Measurements from ENCODE around the gene STON2. TPM values are rescaled to one million over a fixed set of nuclear protein-coding genes. Genes with fewer than 3 reads are reported as not detected.
A peak's percentile ranks its signal among the peaks of the same experiment; 100 is the strongest.

STON2 gene
- total RNA-seq, 8 experiments from 2014 or later = 26.6 to 64.1 (median 42.2) TPM

DNA sequence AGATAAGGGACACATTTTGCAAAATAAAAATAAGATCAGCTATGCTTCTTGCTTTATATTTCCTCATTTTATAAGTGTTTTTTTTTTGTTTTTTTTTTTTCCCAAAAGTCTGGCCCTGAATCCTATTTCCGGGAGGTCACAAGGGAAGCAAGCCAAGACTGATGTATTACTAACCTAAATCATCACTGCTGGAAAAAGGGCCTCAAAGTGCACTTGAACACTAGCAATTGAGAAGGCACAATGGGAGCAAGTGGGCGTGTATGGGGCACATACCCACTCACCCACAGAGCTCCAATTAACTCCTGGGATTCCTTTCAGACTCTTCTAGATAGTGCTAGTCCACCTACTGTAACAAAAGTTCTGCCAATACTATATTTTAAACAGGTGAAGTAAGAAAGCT is 58.8 kb downstream of the STON2 start:
- whole genome bisulfite sequencing, 10 experiments = 13 to 100% (median 76%) methylated on average over 1 to 2 of the region's 2 CpGs; no CpG with 5 or more reads in 2 of the 10 experiments
- in situ Hi-C loops (cut with MboI; ENCODE audit: low pct_unique_long_range_greater_than_20kb in 2 of 9, low sequenced_read_pairs in 9 of 9, unreplicated experiment in 9 of 9) = no loop called here
- H3K4me3 ChIP-seq = no peak overlapping the region
- peaks cover 6 to 28% of the 10 kb centered on the region in 2 donors for H3K4me1 ChIP-seq (replicated peaks in 1 of 2)
- H3K27ac ChIP-seq = no peak overlapping the region
- ATAC-seq (replicated peaks in 6 of 8) = no peak

DNA sequence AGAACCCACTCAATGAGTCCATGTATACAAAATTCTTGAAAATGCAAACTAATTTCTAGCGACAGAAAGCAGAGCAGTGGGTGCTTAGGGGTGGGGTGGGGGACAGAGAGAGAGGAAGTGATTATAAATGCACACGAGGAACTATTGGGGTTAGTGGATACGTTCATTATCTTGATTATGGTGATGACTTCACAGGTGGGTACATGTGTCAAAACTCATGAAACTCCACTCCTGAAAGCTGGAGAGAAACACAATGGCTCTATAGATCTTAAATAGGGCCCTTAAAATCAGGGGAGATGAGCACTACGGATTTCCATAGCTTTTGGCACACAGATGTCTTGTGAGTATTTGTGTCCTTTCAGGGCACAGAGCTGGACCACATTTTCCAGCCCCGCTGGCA is 59.9 kb downstream of the STON2 start:
- Histone ChIP-seq H3K4me1 (replicated peaks in 1 of 2) (peaks cover 6 to 28% of the 10 kb centered on the region in 2 donors), H3K27ac (no peak overlapping the region), H3K4me3 (no peak overlapping the region)
- ATAC-seq (replicated peaks in 6 of 8) = no peak
- 25 to 100% (median 81%) methylated on average over 1 to 4 of the region's 5 CpGs; no CpG with 5 or more reads in 4 of the 10 experiments for WGBS, 10 experiments
- in situ Hi-C loops (cut with MboI; ENCODE audit: low pct_unique_long_range_greater_than_20kb in 2 of 9, low sequenced_read_pairs in 9 of 9, unreplicated experiment in 9 of 9) = no loop called here

DNA sequence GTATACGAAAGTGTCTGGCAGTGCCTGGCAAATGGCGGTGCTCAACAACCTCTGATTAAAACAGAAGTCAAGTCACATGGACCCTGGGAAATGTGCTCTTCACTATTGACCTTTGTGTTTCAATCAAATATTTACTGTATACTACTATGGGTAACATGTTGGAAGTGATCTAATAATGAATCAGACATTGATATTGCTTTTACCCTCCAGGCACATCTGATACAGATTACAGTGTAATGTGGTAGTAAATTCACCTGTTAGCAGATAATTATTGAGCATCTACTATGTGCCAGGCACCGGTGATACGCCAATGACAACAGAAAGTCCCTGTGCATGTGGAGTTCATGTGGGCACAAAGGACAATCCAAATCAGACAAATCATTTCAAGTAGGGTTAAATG is 63.1 kb downstream of the STON2 start:
- Histone ChIP-seq H3K4me3 (no peak overlapping the region), H3K27ac (no peak overlapping the region), H3K4me1 (replicated peaks in 1 of 2) (peaks cover 6 to 14% of the 10 kb centered on the region in 2 donors)
- WGBS, 10 experiments = 76 to 100% (median 89%) methylated on average over 2 to 4 of the region's 4 CpGs; no CpG with 5 or more reads in 1 of the 10 experiments
- in situ Hi-C loops (cut with MboI; ENCODE audit: low pct_unique_long_range_greater_than_20kb in 2 of 9, low sequenced_read_pairs in 9 of 9, unreplicated experiment in 9 of 9) = no loop called here
- no peak for ATAC-seq (replicated peaks in 6 of 8)

DNA sequence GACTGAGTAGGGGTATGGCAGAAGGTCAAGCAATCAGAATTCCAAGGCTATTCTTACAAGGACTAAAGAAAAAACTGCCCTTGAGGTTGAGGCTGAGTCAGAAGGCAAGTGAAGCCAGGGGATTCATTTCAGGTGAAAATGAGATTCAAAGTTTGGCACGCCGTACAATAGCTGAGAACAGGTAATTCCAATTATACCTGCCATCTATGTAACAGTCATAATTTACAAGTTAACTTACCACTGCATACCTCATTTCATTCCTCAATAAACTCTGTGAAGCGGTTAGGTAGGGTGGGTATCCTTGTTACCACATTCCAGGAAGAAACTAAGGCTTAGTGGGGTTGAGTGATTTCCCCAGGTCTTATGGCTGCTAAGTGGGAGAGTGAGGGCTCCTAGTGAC is 64.1 kb downstream of the STON2 start:
- no peak overlapping the region for H3K4me3 ChIP-seq
- WGBS, 10 experiments = 80 to 100% (median 86%) methylated on average over 1 to 3 of the region's 3 CpGs; no CpG with 5 or more reads in 3 of the 10 experiments
- H3K4me1 ChIP-seq (replicated peaks in 1 of 2) = peaks cover under 1 to 12% of the 10 kb centered on the region in 2 donors
- in situ Hi-C loops (cut with MboI; ENCODE audit: low pct_unique_long_range_greater_than_20kb in 2 of 9, low sequenced_read_pairs in 9 of 9, unreplicated experiment in 9 of 9) = no loop called here
- H3K27ac ChIP-seq = no peak overlapping the region
- no peak for ATAC-seq (replicated peaks in 6 of 8)

DNA sequence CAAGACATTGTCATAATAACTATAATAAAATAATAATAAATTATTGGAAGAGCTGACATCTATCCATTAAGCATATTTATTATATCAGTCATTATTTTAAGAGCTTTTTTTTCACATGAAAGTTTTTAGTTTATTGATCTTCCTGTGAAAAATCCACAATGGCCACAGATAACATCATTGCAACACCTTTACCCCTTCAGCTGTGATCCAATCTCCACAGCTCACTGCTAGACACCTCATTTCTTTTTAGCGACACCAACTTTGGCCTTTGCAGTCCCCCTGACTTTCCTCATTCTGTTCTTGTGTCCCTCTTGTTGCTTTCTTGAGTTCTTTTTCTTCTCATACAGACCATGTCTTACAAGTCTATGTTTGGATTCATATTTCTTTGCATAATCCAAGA is 67.4 kb downstream of the STON2 start:
- 88 to 100% (median 100%) methylated on average over 1 of the region's 1 CpG; no CpG with 5 or more reads in 2 of the 10 experiments for WGBS, 10 experiments
- Histone ChIP-seq H3K4me1 (replicated peaks in 1 of 2) (peaks cover 0 to 6% of the 10 kb centered on the region in 2 donors), H3K4me3 (no peak overlapping the region), H3K27ac (no peak overlapping the region)
- in situ Hi-C loops (cut with MboI; ENCODE audit: low pct_unique_long_range_greater_than_20kb in 2 of 9, low sequenced_read_pairs in 9 of 9, unreplicated experiment in 9 of 9) = no loop called here
- ATAC-seq (replicated peaks in 6 of 8) = no peak

DNA sequence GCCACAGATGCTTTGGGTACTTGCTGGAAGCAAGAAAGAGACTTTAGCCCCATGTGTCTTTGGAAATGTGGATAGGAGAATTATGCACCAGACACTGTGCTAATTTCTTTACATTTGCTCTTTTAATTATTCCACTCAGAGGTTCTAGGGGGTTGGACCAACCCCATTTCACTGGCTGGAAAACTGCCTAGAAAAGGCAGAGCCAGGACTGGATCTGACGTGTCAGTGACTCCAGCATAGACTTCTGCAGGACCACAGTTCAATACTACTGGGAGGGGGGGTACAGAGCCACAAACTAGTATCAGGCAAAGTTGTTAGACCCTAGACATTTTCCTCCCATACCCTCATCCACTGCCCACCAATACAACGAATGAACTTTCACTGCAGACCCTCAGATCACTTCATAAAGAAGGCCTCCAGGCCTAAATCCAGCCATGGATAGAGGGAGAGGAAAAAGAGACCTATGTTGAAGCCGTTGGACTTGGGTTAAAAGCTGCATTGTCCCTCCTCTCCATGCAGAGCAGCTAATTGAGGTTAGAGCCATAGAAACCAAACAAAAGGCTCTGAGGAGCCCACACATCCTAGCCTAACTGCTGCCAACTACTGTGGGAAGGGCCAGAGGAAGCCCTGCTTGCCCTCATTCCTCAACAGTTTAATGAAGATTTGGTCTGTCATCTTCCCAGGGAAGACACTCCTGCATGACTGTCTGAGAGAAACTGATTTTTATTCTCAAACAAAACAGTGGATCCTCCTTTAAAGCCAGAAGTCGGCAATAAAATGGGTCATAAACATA is 68.7 kb downstream of the STON2 start:
- Histone ChIP-seq H3K27ac (no peak overlapping the region), H3K4me3 (no peak overlapping the region), H3K4me1 (replicated peaks in 1 of 2) (peaks cover 0 to 6% of the 10 kb centered on the region in 2 donors)
- ATAC-seq (replicated peaks in 6 of 8) = peak in 6 of 8 experiments; percentile 46 to 100 (median 60)
- 0 to 100% (median 66%) methylated on average over 1 to 3 of the region's 4 CpGs; no CpG with 5 or more reads in 2 of the 10 experiments for WGBS, 10 experiments
- in situ Hi-C loops (cut with MboI; ENCODE audit: low pct_unique_long_range_greater_than_20kb in 2 of 9, low sequenced_read_pairs in 9 of 9, unreplicated experiment in 9 of 9) = no loop called here

DNA sequence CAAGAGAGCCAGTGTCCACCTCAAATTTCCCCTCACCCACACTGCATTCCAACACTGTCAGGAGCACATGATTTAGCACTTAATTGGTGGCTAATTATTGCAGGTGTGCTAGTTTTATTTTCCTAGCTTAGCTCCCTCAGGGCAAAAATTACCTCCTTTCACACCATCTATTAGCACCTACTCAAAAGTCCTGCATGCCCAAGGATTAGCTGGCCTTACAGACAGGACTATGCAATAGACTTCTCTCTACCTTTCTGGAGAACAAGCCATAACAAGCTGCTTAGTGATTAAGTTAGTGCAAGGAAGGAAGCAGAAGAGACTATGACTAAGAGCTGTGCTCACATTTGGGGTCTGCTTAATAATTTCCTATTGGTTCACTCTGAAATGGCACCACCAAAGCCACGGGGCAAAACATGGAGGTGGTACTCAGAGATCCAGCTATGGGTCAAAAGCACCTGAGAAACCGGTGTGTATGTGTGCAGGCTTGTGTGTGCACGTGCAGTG is 69.5 kb downstream of the STON2 start:
- in situ Hi-C loops (cut with MboI; ENCODE audit: low pct_unique_long_range_greater_than_20kb in 2 of 9, low sequenced_read_pairs in 9 of 9, unreplicated experiment in 9 of 9) = no loop called here
- Histone ChIP-seq H3K27ac (no peak overlapping the region), H3K4me1 (replicated peaks in 1 of 2) (peaks cover 0 to 6% of the 10 kb centered on the region in 2 donors), H3K4me3 (no peak overlapping the region)
- WGBS, 10 experiments = 29 to 100% (median 65%) methylated on average over 1 to 3 of the region's 3 CpGs; no CpG with 5 or more reads in 6 of the 10 experiments
- no peak for ATAC-seq (replicated peaks in 6 of 8)

DNA sequence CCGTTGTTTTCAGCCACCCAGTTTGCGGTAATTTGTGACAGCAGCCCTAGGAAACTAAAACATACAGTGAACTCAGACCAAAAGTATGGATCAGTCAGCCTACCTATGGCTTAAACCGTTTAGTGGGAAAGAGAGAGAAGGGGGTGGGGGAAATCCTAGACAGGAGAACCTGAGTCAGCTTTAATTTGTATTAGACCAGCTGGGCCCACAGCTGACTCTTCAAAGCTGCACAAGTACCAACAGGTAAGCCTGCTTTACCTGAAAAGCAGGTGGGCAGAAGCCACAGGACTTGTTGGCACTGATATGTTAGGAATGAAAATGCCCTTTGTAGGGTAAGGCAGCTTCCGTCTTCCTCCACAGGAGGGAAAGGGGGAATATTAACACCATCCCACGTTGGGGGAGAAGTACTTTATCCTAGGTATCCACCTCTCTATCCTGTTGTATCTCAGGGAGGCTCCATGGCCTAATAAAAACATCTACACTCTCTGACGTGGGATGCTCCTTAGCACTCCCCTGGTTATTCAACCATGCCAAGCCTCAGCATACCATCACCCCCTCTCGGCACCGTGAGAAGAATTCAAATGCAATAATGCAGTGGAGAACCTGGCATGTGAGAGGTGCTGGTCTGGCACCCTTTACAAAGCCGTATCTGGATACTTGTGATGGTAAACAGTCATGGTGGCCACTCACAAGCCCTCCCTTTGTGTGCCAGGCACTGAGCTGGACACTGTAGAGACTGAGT is 70.3 kb downstream of the STON2 start:
- no peak overlapping the region for H3K27ac ChIP-seq
- H3K4me1 ChIP-seq (replicated peaks in 1 of 2) = peaks cover 0 to 7% of the 10 kb centered on the region in 2 donors
- in situ Hi-C loops (cut with MboI; ENCODE audit: low pct_unique_long_range_greater_than_20kb in 2 of 9, low sequenced_read_pairs in 9 of 9, unreplicated experiment in 9 of 9) = no loop called here
- H3K4me3 ChIP-seq = no peak overlapping the region
- 33 to 97% (median 86%) methylated on average over 1 to 7 of the region's 9 CpGs; no CpG with 5 or more reads in 1 of the 10 experiments for WGBS, 10 experiments
- ATAC-seq (replicated peaks in 6 of 8) = no peak

DNA sequence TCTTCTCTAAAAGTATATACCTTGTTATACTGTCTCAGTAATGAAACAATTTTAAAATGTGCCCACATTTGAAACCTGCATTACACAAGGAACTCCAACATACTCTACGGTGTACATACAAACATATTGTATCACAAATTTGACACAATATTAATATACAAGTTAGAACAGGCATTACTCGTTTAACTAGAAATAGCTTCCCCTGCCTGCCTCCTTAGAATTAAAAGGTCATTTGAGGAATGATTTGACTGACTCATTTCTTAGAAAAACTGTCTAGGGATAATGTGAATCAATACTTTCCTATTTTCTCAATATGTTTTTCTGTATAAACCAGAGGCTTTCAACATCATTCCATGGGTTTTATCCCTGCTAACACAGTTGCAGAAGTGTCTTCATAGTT is 73.7 kb downstream of the STON2 start:
- Histone ChIP-seq H3K4me1 (replicated peaks in 1 of 2) (peaks cover 7 to 22% of the 10 kb centered on the region in 2 donors), H3K4me3 (no peak overlapping the region), H3K27ac (no peak overlapping the region)
- WGBS, 10 experiments = 13 to 100% (median 83%) methylated on average over 1 to 2 of the region's 2 CpGs
- in situ Hi-C loops (cut with MboI; ENCODE audit: low pct_unique_long_range_greater_than_20kb in 2 of 9, low sequenced_read_pairs in 9 of 9, unreplicated experiment in 9 of 9) = no loop called here
- no peak for ATAC-seq (replicated peaks in 6 of 8)

DNA sequence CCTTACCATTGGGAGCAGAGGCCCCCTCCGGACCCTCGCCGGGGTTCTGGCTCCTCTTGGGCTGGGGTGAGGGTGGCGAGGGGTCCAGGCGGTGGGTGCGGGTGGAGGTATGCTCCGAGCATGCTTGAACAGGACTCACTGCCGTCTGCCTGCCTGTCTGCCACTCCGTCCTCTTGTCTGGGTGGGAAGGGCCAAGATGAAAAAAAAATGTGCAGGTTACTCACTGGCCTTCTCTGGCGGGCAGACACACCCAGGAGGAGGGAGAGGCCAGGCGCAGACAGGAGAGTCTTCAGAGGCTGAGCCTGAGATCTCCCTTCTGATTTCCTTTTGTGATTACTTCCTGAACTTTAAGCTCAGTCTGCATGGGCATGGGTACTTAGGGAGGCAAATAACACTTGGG is 76.1 kb downstream of the STON2 start:
- peak; percentile 83 to 99 (median 90) for ATAC-seq (replicated peaks in 6 of 8)
- Histone ChIP-seq H3K4me3 (peak overlapping the region in 2 of 5 donors; percentile 15 to 24), H3K27ac (no peak overlapping the region), H3K4me1 (replicated peaks in 1 of 2) (peaks cover 7 to 19% of the 10 kb centered on the region in 2 donors)
- WGBS, 10 experiments = 21 to 44% (median 34%) methylated on average over 2 to 6 of the region's 11 CpGs; no CpG with 5 or more reads in 6 of the 10 experiments
- in situ Hi-C loops (cut with MboI; ENCODE audit: low pct_unique_long_range_greater_than_20kb in 2 of 9, low sequenced_read_pairs in 9 of 9, unreplicated experiment in 9 of 9) = no loop called here

DNA sequence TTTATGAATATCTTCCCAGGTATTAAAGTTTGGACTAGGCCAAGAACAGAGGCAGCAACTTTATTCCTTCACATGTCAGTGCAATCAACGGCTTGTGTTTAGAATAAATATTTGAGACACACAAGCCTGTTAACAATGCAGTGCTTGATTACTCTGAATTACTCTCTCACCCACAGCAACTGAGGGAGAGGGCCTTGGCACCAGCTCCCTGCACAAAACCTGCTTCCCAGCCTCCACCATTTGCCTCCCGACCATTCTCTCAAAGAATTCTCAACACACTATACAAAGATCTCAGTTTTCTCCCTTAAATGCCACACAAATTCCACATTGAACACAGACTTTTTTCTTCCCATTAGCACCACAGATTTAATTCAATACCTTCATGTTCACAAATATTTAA is 77.0 kb downstream of the STON2 start:
- Histone ChIP-seq H3K27ac (no peak overlapping the region), H3K4me1 (replicated peaks in 1 of 2) (peaks cover 7 to 19% of the 10 kb centered on the region in 2 donors), H3K4me3 (no peak overlapping the region)
- WGBS, 10 experiments = 40 to 89% (median 67%) methylated on average over 1 to 2 of the region's 2 CpGs; no CpG with 5 or more reads in 4 of the 10 experiments
- ATAC-seq (replicated peaks in 6 of 8) = peak in 2 of 8 experiments; percentile 34 to 76
- in situ Hi-C loops (cut with MboI; ENCODE audit: low pct_unique_long_range_greater_than_20kb in 2 of 9, low sequenced_read_pairs in 9 of 9, unreplicated experiment in 9 of 9) = no loop called here

DNA sequence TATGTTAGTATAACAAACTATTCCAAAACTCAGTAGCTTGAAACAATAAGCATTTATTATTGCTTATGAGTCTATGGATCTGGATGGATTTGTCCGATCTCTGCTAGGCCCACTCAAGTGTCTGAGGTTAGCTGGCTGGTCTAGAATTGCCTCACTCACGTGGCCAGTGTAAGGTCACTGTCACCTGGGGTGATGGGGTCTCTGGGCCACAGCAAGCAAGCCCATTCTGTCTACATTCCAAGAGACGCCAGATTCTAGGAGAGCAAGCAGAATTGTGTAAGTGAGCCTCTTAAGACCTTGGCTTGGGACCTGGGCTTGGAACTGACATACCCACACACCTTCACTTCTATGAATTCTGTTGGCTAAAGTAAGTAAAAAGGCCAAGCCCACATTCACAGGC is 80.2 kb downstream of the STON2 start:
- ATAC-seq (replicated peaks in 6 of 8) = no peak
- H3K27ac ChIP-seq = no peak overlapping the region
- in situ Hi-C loops (cut with MboI; ENCODE audit: low pct_unique_long_range_greater_than_20kb in 2 of 9, low sequenced_read_pairs in 9 of 9, unreplicated experiment in 9 of 9) = no loop called here

DNA sequence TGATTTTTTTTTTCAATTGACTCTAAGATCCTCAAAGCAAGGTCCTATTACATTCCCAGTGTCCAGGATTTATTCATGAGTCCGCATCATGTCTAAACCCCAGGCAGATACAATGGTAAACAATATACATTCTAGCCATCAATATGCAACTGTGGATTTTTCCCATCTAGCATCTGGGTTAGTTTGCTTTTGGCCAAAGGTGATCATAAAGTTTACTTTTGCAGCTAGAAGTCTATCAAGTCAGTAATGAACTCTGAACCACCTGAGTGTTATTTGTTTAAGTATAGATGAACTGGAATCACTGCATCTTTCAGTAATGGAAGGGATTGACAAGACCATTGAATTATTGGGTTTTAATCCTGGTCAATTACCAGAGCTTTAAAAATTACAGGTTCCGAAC is 80.8 kb downstream of the STON2 start:
- Histone ChIP-seq H3K27ac (no peak overlapping the region), H3K4me1 (replicated peaks in 1 of 2) (peaks cover 17 to 31% of the 10 kb centered on the region in 2 donors), H3K4me3 (no peak overlapping the region)
- WGBS, 10 experiments = 50 to 100% (median 100%) methylated on average over 1 of the region's 2 CpGs; no CpG with 5 or more reads in 1 of the 10 experiments
- in situ Hi-C loops (cut with MboI; ENCODE audit: low pct_unique_long_range_greater_than_20kb in 2 of 9, low sequenced_read_pairs in 9 of 9, unreplicated experiment in 9 of 9) = no loop called here
- ATAC-seq (replicated peaks in 6 of 8) = no peak

More for the DNA sequence above, 80.2 kb downstream of the STON2 start:
- no peak overlapping the region for H3K4me3 ChIP-seq
- peaks cover 12 to 31% of the 10 kb centered on the region in 2 donors for H3K4me1 ChIP-seq (replicated peaks in 1 of 2)
- WGBS, 10 experiments = 70 to 100% (median 82%) methylated on average over 1 to 2 of the region's 3 CpGs; no CpG with 5 or more reads in 6 of the 10 experiments

All from motor neuron (in vitro differentiated cells).